Activated CD4-positive, alpha-beta T cell treated with anti-CD3 and anti-CD28 coated beads, Interleukin-2, amount 50 U/mL, for 4 hours (primary cell): Measurements from ENCODE around the gene ANO9.

Source experiments
- DNase-seq, 2 experiments: peaks; one replicate each; pipeline ENCODE4 v3.0.0-alpha.2; 2020

Gene ANO9

GRCh38 chr11:441418-442274, at the start of gene ANO9:
TSS of gene ANO9 (minus strand) at chr11:442011. CDS start at chr11:441926, 85 bp downstream.
- DNase-seq: peak; percentile 55 to 58

- DNase-seq: no peak
Observed at GRCh38 chr11:491358-491757, 49.5 kb upstream of the ANO9 start.

- no peak for DNase-seq
Observed at GRCh38 chr11:490930-491260, 49.1 kb upstream of the ANO9 start.

GRCh38 chr11:490186-490929, 48.5 kb upstream of the ANO9 start:
- no peak for DNase-seq

- DNase-seq: no peak
Observed at GRCh38 chr11:489610-490185, 47.9 kb upstream of the ANO9 start.

- no peak for DNase-seq
Observed at GRCh38 chr11:488992-489391, 47.2 kb upstream of the ANO9 start.

- DNase-seq: no peak
Observed at GRCh38 chr11:488579-488978, 46.8 kb upstream of the ANO9 start.

- no peak for DNase-seq
Observed at GRCh38 chr11:488062-488461, 46.3 kb upstream of the ANO9 start.

- DNase-seq: no peak
Observed at GRCh38 chr11:487571-488021, 45.8 kb upstream of the ANO9 start.

GRCh38 chr11:486189-486588, 44.4 kb upstream of the ANO9 start:
- no peak for DNase-seq

- no peak for DNase-seq
Observed at GRCh38 chr11:484616-485015, 42.8 kb upstream of the ANO9 start.

GRCh38 chr11:479311-479710, 37.5 kb upstream of the ANO9 start:
- no peak for DNase-seq

- DNase-seq: no peak
Observed at GRCh38 chr11:477052-477715, 35.4 kb upstream of the ANO9 start.

- DNase-seq: no peak
Observed at GRCh38 chr11:476416-476815, 34.6 kb upstream of the ANO9 start.

- no peak for DNase-seq
Observed at GRCh38 chr11:475941-476340, 34.1 kb upstream of the ANO9 start.

- DNase-seq: no peak
Observed at GRCh38 chr11:474914-475506, 33.2 kb upstream of the ANO9 start.

GRCh38 chr11:473962-474785, 32.4 kb upstream of the ANO9 start:
- DNase-seq: no peak

- no peak for DNase-seq
Observed at GRCh38 chr11:473415-473814, 31.6 kb upstream of the ANO9 start.

GRCh38 chr11:472816-473215, 31.0 kb upstream of the ANO9 start:
- DNase-seq: no peak

- no peak for DNase-seq
Observed at GRCh38 chr11:472272-472671, 30.5 kb upstream of the ANO9 start.

GRCh38 chr11:471468-472145, 29.8 kb upstream of the ANO9 start:
- no peak for DNase-seq
